ENCODE data around the gene KRTAP5-2. TPM values are rescaled to one million over a fixed set of nuclear protein-coding genes. Genes with fewer than 3 reads are reported as not detected.
"Not testable (repeated sequence)": the region's sequence is repeated elsewhere in the genome, so short reads cannot be mapped to it uniquely, and the experiment has no call there.

The KRTAP5-2 gene
- total RNA-seq, 3 donors from 2014 or later: not detected

DNA sequence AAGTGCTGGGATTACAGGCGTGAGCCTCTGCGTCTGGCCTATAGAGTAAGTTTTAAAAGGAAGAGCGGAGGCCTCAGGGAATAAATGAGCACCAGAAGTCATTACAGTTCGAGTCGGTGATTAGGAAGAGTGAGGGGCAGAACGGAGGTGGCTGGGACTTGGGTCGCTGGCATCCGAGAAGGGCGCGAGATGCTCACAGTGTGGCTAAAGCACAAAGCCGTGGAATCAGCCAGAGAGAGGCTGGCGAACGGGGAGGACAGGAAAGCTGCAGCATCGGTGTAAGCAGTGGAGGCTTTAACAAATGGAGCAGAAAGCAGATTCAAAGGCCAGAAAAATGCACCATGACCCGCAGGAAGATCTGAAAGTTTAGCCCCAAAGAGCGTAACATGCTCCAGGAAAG is 26.5 kb upstream of the KRTAP5-2 start:
- ATAC-seq (no peak), DNase-seq (no peak)
- no peaks in the 10 kb centered on the region for H3K36me3 ChIP-seq (ENCODE audit: low read depth)
- no peak overlapping the region for H3K4me3 ChIP-seq
- no peak for TF ChIP-seq CTCF (IDR thresholded peaks at IDR 0.05)
- H3K4me1 ChIP-seq (ENCODE audit: low read depth): peaks cover 5% of the 10 kb centered on the region
- intact Hi-C loops (cut with DNase I, micrococcal nuclease): no loop called here
- no peaks in the 10 kb centered on the region for H3K9me3 ChIP-seq

DNA sequence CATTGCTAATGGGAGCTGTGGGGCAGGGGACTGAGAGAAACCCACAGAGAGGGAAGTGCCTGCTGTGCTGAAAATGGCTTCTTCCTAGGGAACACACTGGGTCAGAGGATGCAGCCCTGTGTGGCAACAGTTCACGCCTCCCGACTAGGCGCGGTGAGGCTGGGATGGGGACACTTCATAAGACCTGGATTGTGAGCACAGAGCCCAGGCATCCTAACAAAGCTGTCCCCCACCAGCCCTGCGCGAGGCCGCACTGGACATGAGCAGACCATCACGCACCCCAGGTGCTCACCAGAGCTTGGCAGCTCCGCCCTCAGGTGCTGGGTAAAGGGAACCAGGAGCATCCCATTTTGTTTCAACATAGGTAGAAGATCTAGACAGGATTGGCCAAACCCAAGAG is 25.6 kb upstream of the KRTAP5-2 start:
- Histone ChIP-seq H3K4me3 (no peak overlapping the region), H3K9me3 (no peaks in the 10 kb centered on the region), H3K4me1 (ENCODE audit: low read depth) (peaks cover 2% of the 10 kb centered on the region), H3K36me3 (ENCODE audit: low read depth) (no peaks in the 10 kb centered on the region)
- TF ChIP-seq CTCF (IDR thresholded peaks at IDR 0.05): no peak
- DNase-seq: no peak
- intact Hi-C loops (cut with DNase I, micrococcal nuclease): no loop called here
- ATAC-seq: no peak

GRCh38 chr11:1622086-1622485 is 24.0 kb upstream of the KRTAP5-2 start, which contains the start of gene KRTAP5-4:
Gene KRTAP5-4, minus strand, starts transcription at chr11:1622138. Its CDS starts 45 bp downstream, at chr11:1622093.
- peak; percentile 94 for ATAC-seq

GRCh38 chr11:1619449-1619848 is 21.4 kb upstream of the KRTAP5-2 start:
- intact Hi-C loops (cut with DNase I, micrococcal nuclease): no loop called here
- ATAC-seq (peak; percentile 35), DNase-seq (no peak)
- TF ChIP-seq CTCF (IDR thresholded peaks at IDR 0.05): no peak
- no peak overlapping the region for H3K4me3 ChIP-seq
- no peaks in the 10 kb centered on the region for H3K36me3 ChIP-seq (ENCODE audit: low read depth)
- H3K9me3 ChIP-seq: no peaks in the 10 kb centered on the region
- no peaks in the 10 kb centered on the region for H3K4me1 ChIP-seq (ENCODE audit: low read depth)

More at GRCh38 chr11:1622086-1622485, 24.0 kb upstream of the KRTAP5-2 start, which contains the start of gene KRTAP5-4:
- H3K36me3 ChIP-seq (ENCODE audit: low read depth): no peaks in the 10 kb centered on the region
- H3K4me3 ChIP-seq: no peak within 1 kb of the TSS
- DNase-seq: no peak
- intact Hi-C loops (cut with DNase I, micrococcal nuclease): no loop called here
- H3K9me3 ChIP-seq: no peaks in the 10 kb centered on the region
- H3K4me1 ChIP-seq (ENCODE audit: low read depth): no peaks in the 10 kb centered on the region
- TF ChIP-seq CTCF (IDR thresholded peaks at IDR 0.05): no peak

DNA sequence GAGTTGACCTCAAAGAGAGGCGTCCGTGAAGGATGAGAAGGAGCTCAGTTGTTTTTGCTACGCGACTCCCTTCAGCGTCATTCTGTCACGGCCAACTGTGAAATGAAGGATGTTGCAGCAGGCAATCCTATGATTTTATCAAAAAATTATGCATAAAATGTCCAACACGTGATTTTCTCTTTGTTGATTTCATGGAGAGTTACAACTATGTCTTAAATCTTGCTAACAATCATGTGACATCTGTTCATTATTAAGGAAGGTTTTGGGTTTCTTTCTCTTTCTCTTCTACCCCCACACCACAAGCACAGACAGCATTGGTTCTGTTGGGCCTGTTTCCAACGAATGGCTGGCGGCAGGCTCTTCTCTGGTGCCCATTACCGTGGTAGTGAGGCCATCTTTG is 20.1 kb upstream of the KRTAP5-2 start:
- no peaks in the 10 kb centered on the region for H3K4me1 ChIP-seq (ENCODE audit: low read depth)
- ATAC-seq (no peak), DNase-seq (no peak)
- no peaks in the 10 kb centered on the region for H3K9me3 ChIP-seq
- H3K4me3 ChIP-seq: no peak overlapping the region
- H3K36me3 ChIP-seq (ENCODE audit: low read depth): no peaks in the 10 kb centered on the region
- TF ChIP-seq CTCF (IDR thresholded peaks at IDR 0.05): no peak
- intact Hi-C loops (cut with DNase I, micrococcal nuclease): no loop called here

GRCh38 chr11:1608363-1608762 is 10.3 kb upstream of the KRTAP5-2 start, which contains the start of gene KRTAP5-3:
Gene KRTAP5-3, minus strand, starts transcription at chr11:1608463. Its CDS starts 78 bp downstream, at chr11:1608385.
- H3K36me3 ChIP-seq (ENCODE audit: low read depth): no peaks in the 10 kb centered on the region
- no peaks in the 10 kb centered on the region for H3K4me1 ChIP-seq (ENCODE audit: low read depth)
- no peaks in the 10 kb centered on the region for H3K9me3 ChIP-seq
- intact Hi-C loops (cut with DNase I, micrococcal nuclease): no loop called here
- TF ChIP-seq CTCF (IDR thresholded peaks at IDR 0.05): no peak
- no peak for ATAC-seq
- no peak within 1 kb of the TSS for H3K4me3 ChIP-seq
- DNase-seq: no peak

GRCh38 chr11:1607901-1608300 is 9.8 kb upstream of the KRTAP5-2 start:
- H3K4me1 ChIP-seq (ENCODE audit: low read depth); ATAC-seq; intact Hi-C loops (cut with DNase I, micrococcal nuclease); H3K9me3 ChIP-seq; DNase-seq; H3K36me3 ChIP-seq (ENCODE audit: low read depth); H3K4me3 ChIP-seq: not testable (repeated sequence)

- intact Hi-C loops (cut with DNase I, micrococcal nuclease); H3K9me3 ChIP-seq; H3K36me3 ChIP-seq (ENCODE audit: low read depth); DNase-seq; H3K4me1 ChIP-seq (ENCODE audit: low read depth); ATAC-seq; H3K4me3 ChIP-seq: not testable (repeated sequence)
Observed at GRCh38 chr11:1607156-1607845, 9.2 kb upstream of the KRTAP5-2 start.
